ENCODE data around the gene TNK2. TPM values are rescaled to one million over a fixed set of nuclear protein-coding genes. Genes with fewer than 3 reads are reported as not detected.

TNK2 gene
- total and polyA plus RNA-seq, 2 of the 13 experiments (the other 11 are each of a cell fraction or from before 2014, with no cell fraction given), result 4.6 to 5.8 TPM

DNA sequence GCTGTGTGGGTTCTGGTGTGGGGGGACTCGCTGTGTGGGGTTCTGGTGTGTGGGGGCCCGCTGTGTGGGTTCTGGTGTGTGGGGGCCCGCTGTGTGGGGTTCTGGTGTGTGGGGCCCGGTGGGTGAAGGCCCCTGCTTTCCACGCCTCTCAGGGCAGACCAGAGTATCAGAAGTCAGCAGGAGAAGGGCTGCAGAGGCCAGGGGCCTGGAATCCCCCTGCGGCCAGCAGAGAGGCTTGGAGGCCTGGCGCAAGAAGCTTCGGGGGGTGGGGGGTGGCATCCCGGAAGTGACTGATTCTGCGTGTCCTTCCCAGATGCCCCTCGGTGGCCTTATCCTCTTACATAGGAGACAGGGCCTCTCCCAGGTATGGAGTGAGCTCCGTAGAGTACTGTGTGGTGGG is 37.4 kb downstream of the TNK2 start:
- in situ Hi-C loops (cut with HindIII; ENCODE audit: extremely low pct_ligation_motif_present, low pct_unique_long_range_greater_than_20kb), result no loop called here
- Histone ChIP-seq H3K36me3 (replicated peaks in 1 of 2; ENCODE audit: control insufficient read depth in 1 of 2, insufficient read depth in 2 of 2, low read length in 2 of 2) (no peaks in the 10 kb centered on the region), H3K4me1 (ENCODE audit: insufficient read depth, low read length) (no peaks in the 10 kb centered on the region), H3K27ac (ENCODE audit: extremely low read length, insufficient read depth, low read length) (no peak overlapping the region), H3K9ac (ENCODE audit: insufficient read depth, low read depth, low read length) (no peak overlapping the region), H3K4me2 (ENCODE audit: low read depth, low read length) (no peak overlapping the region), H4K20me1 (ENCODE audit: insufficient read depth, low read length) (no peaks in the 10 kb centered on the region), H3K4me3 (replicated peaks in 1 of 3; ENCODE audit: insufficient read depth in 1 of 3, low read depth in 2 of 3, low read length in 3 of 3) (no peak overlapping the region), H3K79me2 (ENCODE audit: insufficient read depth, low read length) (no peaks in the 10 kb centered on the region), H3K27me3 (ENCODE audit: control insufficient read depth in 1 of 2, insufficient read depth in 2 of 2, low read length in 2 of 2) (no peaks in the 10 kb centered on the region), H2AFZ (ENCODE audit: low read length) (no peak overlapping the region), H3K9me3 (ENCODE audit: low read length) (no peaks in the 10 kb centered on the region)
- POLR2A ChIA-PET, result no interaction called here
- DNase-seq (ENCODE audit: low spot score) (no peak), FAIRE-seq (no peak), ATAC-seq (no peak)
- 85% methylated on average over 2 of the region's 12 CpGs for WGBS (ENCODE audit: low lambda C conversion rate)
- intact Hi-C loops (cut with micrococcal nuclease; ENCODE audit: unreplicated experiment), result no loop called here
- BruUV-seq (replicated peaks), result no TSS peak
- TF ChIP-seq, protein P1, sequence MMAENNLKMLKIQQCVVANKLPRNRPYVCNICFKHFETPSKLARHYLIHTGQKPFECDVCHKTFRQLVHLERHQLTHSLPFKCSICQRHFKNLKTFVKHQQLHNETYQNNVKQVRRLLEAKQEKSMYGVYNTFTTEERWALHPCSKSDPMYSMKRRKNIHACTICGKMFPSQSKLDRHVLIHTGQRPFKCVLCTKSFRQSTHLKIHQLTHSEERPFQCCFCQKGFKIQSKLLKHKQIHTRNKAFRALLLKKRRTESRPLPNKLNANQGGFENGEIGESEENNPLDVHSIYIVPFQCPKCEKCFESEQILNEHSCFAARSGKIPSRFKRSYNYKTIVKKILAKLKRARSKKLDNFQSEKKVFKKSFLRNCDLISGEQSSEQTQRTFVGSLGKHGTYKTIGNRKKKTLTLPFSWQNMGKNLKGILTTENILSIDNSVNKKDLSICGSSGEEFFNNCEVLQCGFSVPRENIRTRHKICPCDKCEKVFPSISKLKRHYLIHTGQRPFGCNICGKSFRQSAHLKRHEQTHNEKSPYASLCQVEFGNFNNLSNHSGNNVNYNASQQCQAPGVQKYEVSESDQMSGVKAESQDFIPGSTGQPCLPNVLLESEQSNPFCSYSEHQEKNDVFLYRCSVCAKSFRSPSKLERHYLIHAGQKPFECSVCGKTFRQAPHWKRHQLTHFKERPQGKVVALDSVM (CRISPR knock-in tag; IDR thresholded peaks at IDR 0.05), result no peak
- TF ChIP-seq THYN1 (CRISPR knock-in tag; IDR thresholded peaks at IDR 0.05; ENCODE audit: borderline replicate concordance, low read depth) (no peak), RFXANK (CRISPR knock-in tag; IDR thresholded peaks at IDR 0.05) (no peak), CCAR2 (optimal IDR thresholded peaks at IDR 0.05; ENCODE audit: low read depth, low read length) (no peak), ZNF7 (CRISPR knock-in tag; IDR thresholded peaks at IDR 0.05) (no peak), EZH2 (conservative IDR thresholded peaks at IDR 0.05; ENCODE audit: low read depth, low read length) (no peak)
- TF ChIP-seq, protein P2, sequence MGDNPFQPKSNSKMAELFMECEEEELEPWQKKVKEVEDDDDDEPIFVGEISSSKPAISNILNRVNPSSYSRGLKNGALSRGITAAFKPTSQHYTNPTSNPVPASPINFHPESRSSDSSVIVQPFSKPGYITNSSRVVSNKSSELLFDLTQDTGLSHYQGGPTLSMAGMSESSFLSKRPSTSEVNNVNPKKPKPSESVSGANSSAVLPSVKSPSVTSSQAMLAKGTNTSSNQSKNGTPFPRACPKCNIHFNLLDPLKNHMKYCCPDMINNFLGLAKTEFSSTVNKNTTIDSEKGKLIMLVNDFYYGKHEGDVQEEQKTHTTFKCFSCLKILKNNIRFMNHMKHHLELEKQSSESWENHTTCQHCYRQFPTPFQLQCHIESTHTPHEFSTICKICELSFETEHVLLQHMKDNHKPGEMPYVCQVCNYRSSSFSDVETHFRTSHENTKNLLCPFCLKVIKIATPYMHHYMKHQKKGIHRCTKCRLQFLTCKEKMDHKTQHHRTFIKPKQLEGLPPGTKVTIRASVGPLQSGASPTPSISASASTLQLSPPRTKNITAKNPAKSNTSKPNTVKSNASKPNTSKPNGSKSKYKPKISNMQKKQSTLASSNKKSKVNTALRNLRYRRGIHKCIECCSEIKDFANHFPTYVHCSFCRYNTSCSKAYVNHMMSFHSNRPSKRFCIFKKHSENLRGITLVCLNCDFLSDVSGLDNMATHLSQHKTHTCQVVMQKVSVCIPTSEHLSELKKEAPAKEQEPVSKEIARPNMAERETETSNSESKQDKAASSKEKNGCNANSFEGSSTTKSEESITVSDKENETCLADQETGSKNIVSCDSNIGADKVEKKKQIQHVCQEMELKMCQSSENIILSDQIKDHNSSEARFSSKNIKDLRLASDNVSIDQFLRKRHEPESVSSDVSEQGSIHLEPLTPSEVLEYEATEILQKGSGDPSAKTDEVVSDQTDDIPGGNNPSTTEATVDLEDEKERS (CRISPR knock-in tag; IDR thresholded peaks at IDR 0.05), result no peak
- TF ChIP-seq, protein P3, sequence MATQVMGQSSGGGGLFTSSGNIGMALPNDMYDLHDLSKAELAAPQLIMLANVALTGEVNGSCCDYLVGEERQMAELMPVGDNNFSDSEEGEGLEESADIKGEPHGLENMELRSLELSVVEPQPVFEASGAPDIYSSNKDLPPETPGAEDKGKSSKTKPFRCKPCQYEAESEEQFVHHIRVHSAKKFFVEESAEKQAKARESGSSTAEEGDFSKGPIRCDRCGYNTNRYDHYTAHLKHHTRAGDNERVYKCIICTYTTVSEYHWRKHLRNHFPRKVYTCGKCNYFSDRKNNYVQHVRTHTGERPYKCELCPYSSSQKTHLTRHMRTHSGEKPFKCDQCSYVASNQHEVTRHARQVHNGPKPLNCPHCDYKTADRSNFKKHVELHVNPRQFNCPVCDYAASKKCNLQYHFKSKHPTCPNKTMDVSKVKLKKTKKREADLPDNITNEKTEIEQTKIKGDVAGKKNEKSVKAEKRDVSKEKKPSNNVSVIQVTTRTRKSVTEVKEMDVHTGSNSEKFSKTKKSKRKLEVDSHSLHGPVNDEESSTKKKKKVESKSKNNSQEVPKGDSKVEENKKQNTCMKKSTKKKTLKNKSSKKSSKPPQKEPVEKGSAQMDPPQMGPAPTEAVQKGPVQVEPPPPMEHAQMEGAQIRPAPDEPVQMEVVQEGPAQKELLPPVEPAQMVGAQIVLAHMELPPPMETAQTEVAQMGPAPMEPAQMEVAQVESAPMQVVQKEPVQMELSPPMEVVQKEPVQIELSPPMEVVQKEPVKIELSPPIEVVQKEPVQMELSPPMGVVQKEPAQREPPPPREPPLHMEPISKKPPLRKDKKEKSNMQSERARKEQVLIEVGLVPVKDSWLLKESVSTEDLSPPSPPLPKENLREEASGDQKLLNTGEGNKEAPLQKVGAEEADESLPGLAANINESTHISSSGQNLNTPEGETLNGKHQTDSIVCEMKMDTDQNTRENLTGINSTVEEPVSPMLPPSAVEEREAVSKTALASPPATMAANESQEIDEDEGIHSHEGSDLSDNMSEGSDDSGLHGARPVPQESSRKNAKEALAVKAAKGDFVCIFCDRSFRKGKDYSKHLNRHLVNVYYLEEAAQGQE (IDR thresholded peaks at IDR 0.05; ENCODE audit: borderline replicate concordance in 1 of 2, low read depth in 1 of 2, low read length in 2 of 2), result no peak
- TF ChIP-seq, protein P4, sequence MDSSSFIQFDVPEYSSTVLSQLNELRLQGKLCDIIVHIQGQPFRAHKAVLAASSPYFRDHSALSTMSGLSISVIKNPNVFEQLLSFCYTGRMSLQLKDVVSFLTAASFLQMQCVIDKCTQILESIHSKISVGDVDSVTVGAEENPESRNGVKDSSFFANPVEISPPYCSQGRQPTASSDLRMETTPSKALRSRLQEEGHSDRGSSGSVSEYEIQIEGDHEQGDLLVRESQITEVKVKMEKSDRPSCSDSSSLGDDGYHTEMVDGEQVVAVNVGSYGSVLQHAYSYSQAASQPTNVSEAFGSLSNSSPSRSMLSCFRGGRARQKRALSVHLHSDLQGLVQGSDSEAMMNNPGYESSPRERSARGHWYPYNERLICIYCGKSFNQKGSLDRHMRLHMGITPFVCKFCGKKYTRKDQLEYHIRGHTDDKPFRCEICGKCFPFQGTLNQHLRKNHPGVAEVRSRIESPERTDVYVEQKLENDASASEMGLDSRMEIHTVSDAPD (CRISPR knock-in tag; IDR thresholded peaks at IDR 0.05), result no peak
- CTCF ChIA-PET (ENCODE audit: low intra/inter-chr PET ratio, low total read pairs), result no interaction called here
